ENCODE measurements around the gene ST3GAL6. TPM values are rescaled to one million over a fixed set of nuclear protein-coding genes. Genes with fewer than 3 reads are reported as not detected.

ST3GAL6 gene
- total and polyA plus RNA-seq, 2 donors (not counting 3 experiments of a cell fraction or from before 2014, with no cell fraction given): 13.2 to 35.9 TPM

- Histone ChIP-seq H3K4me3 (replicated peaks in 1 of 3; ENCODE audit: insufficient read depth in 1 of 3, low read depth in 1 of 3, low read length in 3 of 3) (peak overlapping the region; percentile 3 to 96 (median 45)), H3K79me2 (ENCODE audit: control insufficient read depth, insufficient read depth, low read length) (peaks cover 61% of the 10 kb centered on the region), H3K27ac (ENCODE audit: insufficient read depth, low read depth, low read length) (peak overlapping the region; percentile 92), H3K9me1 (replicated peaks; ENCODE audit: control insufficient read depth, extremely low read depth, insufficient read depth, low read length) (no peaks in the 10 kb centered on the region), H4K20me1 (replicated peaks; ENCODE audit: control insufficient read depth, extremely low read depth, insufficient read depth, low read length) (no peaks in the 10 kb centered on the region), H3K4me2 (ENCODE audit: insufficient read depth, low read length) (peak overlapping the region; percentile 95), H3K9me3 (replicated peaks; ENCODE audit: control insufficient read depth, insufficient read depth, low read length) (no peaks in the 10 kb centered on the region), H3K27me3 (ENCODE audit: control insufficient read depth in 2 of 2, insufficient read depth in 2 of 2, low read length in 2 of 2) (no peaks in the 10 kb centered on the region), H2AFZ (ENCODE audit: low read depth, low read length) (no peak overlapping the region), H3K9ac (replicated peaks; ENCODE audit: extremely low read depth, insufficient read depth, low read length) (peak overlapping the region; percentile 98), H3K4me1 (ENCODE audit: control insufficient read depth, extremely low read depth, insufficient read depth, low read length) (peaks cover 48% of the 10 kb centered on the region), H3K36me3 (ENCODE audit: control insufficient read depth in 2 of 2, extremely low read depth in 1 of 2, insufficient read depth in 2 of 2, low read length in 2 of 2) (no peaks in the 10 kb centered on the region)
- intact Hi-C loops (cut with micrococcal nuclease): loop anchor here (1.0 to 5.0 kb wide), 4 partner anchors 37 to 243 kb away; no protein-coding TSS in a partner anchor
- FAIRE-seq (no peak), DNase-seq (ENCODE audit: low read depth, low spot score) (peak; percentile 67)
- no TSS peak for BruUV-seq (replicated peaks)
- dilution Hi-C loops (cut with MboI; ENCODE audit: extremely low pct_ligation_motif_present, low sequenced_read_pairs): no loop called here
- POLR2A ChIA-PET: no interaction called here
- TF ChIP-seq MAX (IDR thresholded peaks at IDR 0.05; ENCODE audit: insufficient read depth, insufficient read length) (no peak), GATA2 (IDR thresholded peaks at IDR 0.05; ENCODE audit: insufficient read depth, insufficient read length, low read depth, low read length) (no peak), EZH2 (IDR thresholded peaks at IDR 0.05; ENCODE audit: borderline replicate concordance, low read depth, low read length, severe bottlenecking) (no peak), JUN (IDR thresholded peaks at IDR 0.05; ENCODE audit: borderline replicate concordance, insufficient read depth, insufficient read length, low read depth) (no peak), MYC (IDR thresholded peaks at IDR 0.05; ENCODE audit: low read depth, low read length) (no peak), POLR2AphosphoS5 (IDR thresholded peaks at IDR 0.05; ENCODE audit: insufficient read depth, low read depth, low read length) (no peak), CTCF (IDR thresholded peaks at IDR 0.05; ENCODE audit: extremely low read depth in 1 of 2, insufficient read depth in 1 of 2, low read depth in 1 of 2, low read length in 2 of 2) (no peak), FOS (IDR thresholded peaks at IDR 0.05; ENCODE audit: borderline replicate concordance, insufficient read depth, low read length) (no peak), POLR2A (IDR thresholded peaks at IDR 0.05; ENCODE audit: low read depth, low read length) (no peak)
- CTCF ChIA-PET: interaction anchor here (0.6 to 6.7 kb wide), 5 partner anchors 29 to 131 kb away, joined by 3 to 37 read pairs (median 11); no protein-coding TSS in a partner anchor
These were observed 28.8 kb upstream of the ST3GAL6 start for GRCh38 chr3:98734306-98734705.

Measured in endothelial cell of umbilical vein (primary cell).